NCI-H2196 (cell line): Measurements from ENCODE around the gene SNCG.
"Not testable (repeated sequence)": the region's sequence is repeated elsewhere in the genome, so short reads cannot be mapped to it uniquely, and the experiment has no call there.

Experiments
- DNase-seq: peaks from one replicate; lab custom pipeline; 2025; ENCODE audit not compliant: unreplicated experiment; lab: John Stamatoyannopoulos, UW

Gene SNCG

GRCh38 chr10:86974484-86974883 is 16.1 kb downstream of the SNCG start:
- DNase-seq, result no peak

GRCh38 chr10:86976362-86977056 is 18.1 kb downstream of the SNCG start:
- DNase-seq, result no peak

- not testable (repeated sequence) for DNase-seq
Measured at GRCh38 chr10:86978457-86978856, 20.1 kb downstream of the SNCG start.

- no peak for DNase-seq
Measured at GRCh38 chr10:86979296-86979818, 21.0 kb downstream of the SNCG start.

GRCh38 chr10:86979977-86980448 is 21.6 kb downstream of the SNCG start:
- no peak for DNase-seq

GRCh38 chr10:86981020-86981419 is 22.6 kb downstream of the SNCG start:
- not testable (repeated sequence) for DNase-seq

GRCh38 chr10:86981716-86982115 is 23.3 kb downstream of the SNCG start:
- no peak for DNase-seq

- DNase-seq, result not testable (repeated sequence)
Measured at GRCh38 chr10:86984498-86984897, 26.1 kb downstream of the SNCG start.

- DNase-seq, result no peak
Measured at GRCh38 chr10:86988520-86988919, 30.1 kb downstream of the SNCG start.

- not testable (repeated sequence) for DNase-seq
Measured at GRCh38 chr10:86991362-86991761, 33.0 kb downstream of the SNCG start.

GRCh38 chr10:86992456-86992855 is 34.1 kb downstream of the SNCG start:
- no peak for DNase-seq

GRCh38 chr10:86992929-86993328 is 34.5 kb downstream of the SNCG start:
- DNase-seq, result no peak

GRCh38 chr10:86999802-87000403 is 41.5 kb downstream of the SNCG start:
- DNase-seq, result not testable (repeated sequence)

GRCh38 chr10:87000491-87000890 is 42.1 kb downstream of the SNCG start:
- DNase-seq, result no peak

GRCh38 chr10:87007124-87007523 is 48.7 kb downstream of the SNCG start:
- DNase-seq, result not testable (repeated sequence)

- DNase-seq, result not testable (repeated sequence)
Measured at GRCh38 chr10:87007674-87008073, 49.3 kb downstream of the SNCG start.

GRCh38 chr10:87008303-87008702 is 49.9 kb downstream of the SNCG start:
- not testable (repeated sequence) for DNase-seq

- not testable (repeated sequence) for DNase-seq
Measured at GRCh38 chr10:87009134-87009696, 50.8 kb downstream of the SNCG start.
